Left lung (tissue), 10 donors: Measurements from ENCODE around the gene TTC39B. TPM values are rescaled to one million over a fixed set of nuclear protein-coding genes. Genes with fewer than 3 reads are reported as not detected.

Experiments used
- ATAC-seq: fragments of 200-7000 bp; cut with Tn5 transposase; one replicate; pipeline ENCODE4 v1.9.1; 2020; ENCODE audit warnings: moderate library complexity
- DNase-seq, 4 donors: peaks; one replicate each; pipeline ENCODE4 v3.0.0-alpha.2; 2013 to 2020
- H3K27ac ChIP-seq, 2 donors: fragments of 200-600 bp; sonication (generic) in 1 of 2; one replicate each; pipeline versions ENCODE4 v1.5.0 to v1.8.0; 2020 to 2021
- H3K27me3 ChIP-seq, 2 donors: fragments of 200-600 bp; sonication (generic) in 1 of 2; one replicate each; pipeline versions ENCODE4 v1.5.0 to v1.8.0; 2020 to 2021
- H3K36me3 ChIP-seq, 2 donors: fragments of 200-600 bp; sonication (generic) in 1 of 2; one replicate each; pipeline versions ENCODE4 v1.5.0 to v1.8.0; 2020 to 2021
- H3K4me1 ChIP-seq, 2 donors: fragments of 200-600 bp; one replicate each; pipeline ENCODE4 v1.8.0; 2021
- H3K4me3 ChIP-seq, 2 donors: fragments of 200-600 bp; sonication (generic) in 1 of 2; one replicate each; pipeline versions ENCODE4 v1.5.0 to v1.8.0; 2020 to 2021; ENCODE audit warnings: mild to moderate bottlenecking in 1 of 2
- H3K9me3 ChIP-seq, 2 donors: fragments of 200-600 bp; sonication (generic) in 1 of 2; one replicate each; pipeline versions ENCODE4 v1.5.0 to v1.8.0; 2020 to 2021
- intact Hi-C, 2 donors: fragments of 100-400 bp; cut with DNase I; formaldehyde crosslinking; loops; one replicate each; pipeline versions ENCODE4 v1.11.2 to v1.14.2; 2022
- polyA plus RNA-seq, 6 donors: library from polyadenylated mRNA; unstranded; fragments of 120-200 nt; gene quantifications; one replicate each; pipeline ENCODE4 v1.2.1, GENCODE V29; 2013; ENCODE audit not compliant: insufficient read length in 6 of 6
- total RNA-seq, 2 donors: library from RNA; stranded (reverse); fragmentation: NEBNext Ultra II Directional; extraction: Animal tissue kit (Norgen Biotek cat#: 25700); gene quantifications; one replicate each; pipeline ENCODE4 v1.2.1, GENCODE V29; 2021
- TF ChIP-seq, protein P1 (sequence below), 2 donors: fragments of 200-600 bp; sonication (generic) in 1 of 2; IDR thresholded peaks; one replicate each; pipeline versions ENCODE4 v1.5.0 to v1.8.0; 2021; ENCODE audit warnings: antibody characterized with exemption in 2 of 2
- donor health status: DM: no; HTN: yes; CAD: no.
- donor health status: DM: no; HTN: no; CAD: no.

TTC39B gene
- total and polyA plus RNA-seq, 8 donors = 10.7 to 23.2 (median 13.1) TPM

DNA sequence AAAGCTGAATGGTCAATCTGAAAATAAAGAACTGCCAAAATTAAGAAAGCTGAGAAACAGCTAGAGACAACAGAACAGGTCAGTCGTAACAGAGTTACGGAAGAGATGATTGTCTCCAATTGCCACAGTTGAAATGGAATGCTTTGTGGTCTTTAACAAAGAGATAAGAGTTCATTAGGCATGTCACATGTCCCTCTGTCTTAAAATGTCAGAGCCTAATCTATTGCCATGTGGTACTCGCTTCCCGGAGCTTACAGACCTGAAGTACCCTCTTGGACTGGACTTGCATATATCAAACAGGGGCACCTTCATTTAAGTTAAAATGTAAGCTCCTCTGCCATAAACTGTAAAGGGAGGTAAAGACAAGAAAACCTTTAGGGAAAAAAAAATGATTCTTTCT is 19.7 kb downstream of the TTC39B start:
- H3K27ac ChIP-seq = no peak overlapping the region
- intact Hi-C loops = no loop called here
- H3K4me1 ChIP-seq = no peaks in the 10 kb centered on the region
- TF ChIP-seq, protein P1, sequence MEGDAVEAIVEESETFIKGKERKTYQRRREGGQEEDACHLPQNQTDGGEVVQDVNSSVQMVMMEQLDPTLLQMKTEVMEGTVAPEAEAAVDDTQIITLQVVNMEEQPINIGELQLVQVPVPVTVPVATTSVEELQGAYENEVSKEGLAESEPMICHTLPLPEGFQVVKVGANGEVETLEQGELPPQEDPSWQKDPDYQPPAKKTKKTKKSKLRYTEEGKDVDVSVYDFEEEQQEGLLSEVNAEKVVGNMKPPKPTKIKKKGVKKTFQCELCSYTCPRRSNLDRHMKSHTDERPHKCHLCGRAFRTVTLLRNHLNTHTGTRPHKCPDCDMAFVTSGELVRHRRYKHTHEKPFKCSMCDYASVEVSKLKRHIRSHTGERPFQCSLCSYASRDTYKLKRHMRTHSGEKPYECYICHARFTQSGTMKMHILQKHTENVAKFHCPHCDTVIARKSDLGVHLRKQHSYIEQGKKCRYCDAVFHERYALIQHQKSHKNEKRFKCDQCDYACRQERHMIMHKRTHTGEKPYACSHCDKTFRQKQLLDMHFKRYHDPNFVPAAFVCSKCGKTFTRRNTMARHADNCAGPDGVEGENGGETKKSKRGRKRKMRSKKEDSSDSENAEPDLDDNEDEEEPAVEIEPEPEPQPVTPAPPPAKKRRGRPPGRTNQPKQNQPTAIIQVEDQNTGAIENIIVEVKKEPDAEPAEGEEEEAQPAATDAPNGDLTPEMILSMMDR (IDR thresholded peaks at IDR 0.05) = no peak
- H3K36me3 ChIP-seq = no peaks in the 10 kb centered on the region
- no peaks in the 10 kb centered on the region for H3K9me3 ChIP-seq
- DNase-seq (no peak), ATAC-seq (no peak)
- no peak overlapping the region for H3K4me3 ChIP-seq
- no peaks in the 10 kb centered on the region for H3K27me3 ChIP-seq

DNA sequence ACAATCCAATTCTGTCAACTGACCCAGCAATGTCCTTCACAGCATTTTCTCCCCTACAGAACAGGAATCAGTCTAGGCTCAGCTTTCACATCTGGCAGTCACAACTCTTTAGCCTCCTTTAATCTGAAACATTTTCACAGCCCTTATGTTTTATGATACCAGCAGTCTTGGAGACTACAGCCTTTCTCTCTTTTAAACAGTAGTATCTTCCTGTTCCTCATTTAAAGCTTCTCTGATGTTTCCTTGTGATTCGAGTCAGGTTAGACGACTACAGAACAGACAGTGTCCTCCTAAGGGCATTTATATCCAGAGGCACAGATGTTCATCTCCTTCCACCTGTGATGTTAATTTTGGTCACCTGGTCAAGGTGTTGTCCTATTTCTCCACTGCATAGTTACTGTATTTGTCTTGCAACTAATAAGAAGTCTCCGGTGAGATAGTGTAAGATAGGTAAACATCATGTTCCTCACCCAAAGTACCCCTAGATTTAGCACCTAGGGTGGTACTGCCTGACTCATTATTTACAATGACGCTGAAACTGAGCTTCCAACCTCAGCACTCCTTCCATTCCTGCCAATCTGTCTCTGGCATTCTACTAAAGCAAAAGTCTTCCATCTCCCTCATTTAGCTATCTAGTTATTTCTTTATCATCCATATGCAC is 20.7 kb downstream of the TTC39B start:
- no peaks in the 10 kb centered on the region for H3K4me1 ChIP-seq
- TF ChIP-seq, protein P1 (IDR thresholded peaks at IDR 0.05) = no peak
- no peak overlapping the region for H3K4me3 ChIP-seq
- no peak overlapping the region for H3K27ac ChIP-seq
- no peak for DNase-seq
- H3K9me3 ChIP-seq = no peaks in the 10 kb centered on the region
- no peaks in the 10 kb centered on the region for H3K27me3 ChIP-seq
- ATAC-seq = no peak
- intact Hi-C loops = no loop called here
- H3K36me3 ChIP-seq = no peaks in the 10 kb centered on the region

- intact Hi-C loops = no loop called here
- ATAC-seq (no peak), DNase-seq (no peak)
- TF ChIP-seq, protein P1 (IDR thresholded peaks at IDR 0.05) = no peak
- Histone ChIP-seq H3K4me1 (peaks cover 0 to 5% of the 10 kb centered on the region in 2 donors), H3K4me3 (no peak overlapping the region), H3K27me3 (no peaks in the 10 kb centered on the region), H3K36me3 (no peaks in the 10 kb centered on the region), H3K9me3 (no peaks in the 10 kb centered on the region), H3K27ac (no peak overlapping the region)
These were observed 24.3 kb downstream of the TTC39B start for GRCh38 chr9:15282567-15283285.

GRCh38 chr9:15280647-15281046 is 26.4 kb downstream of the TTC39B start:
- Histone ChIP-seq H3K4me1 (peaks cover 0 to 6% of the 10 kb centered on the region in 2 donors), H3K4me3 (no peak overlapping the region), H3K9me3 (no peaks in the 10 kb centered on the region), H3K36me3 (no peaks in the 10 kb centered on the region), H3K27me3 (no peaks in the 10 kb centered on the region), H3K27ac (no peak overlapping the region)
- ATAC-seq = no peak
- TF ChIP-seq, protein P1 (IDR thresholded peaks at IDR 0.05) = no peak
- no peak for DNase-seq
- intact Hi-C loops = no loop called here

DNA sequence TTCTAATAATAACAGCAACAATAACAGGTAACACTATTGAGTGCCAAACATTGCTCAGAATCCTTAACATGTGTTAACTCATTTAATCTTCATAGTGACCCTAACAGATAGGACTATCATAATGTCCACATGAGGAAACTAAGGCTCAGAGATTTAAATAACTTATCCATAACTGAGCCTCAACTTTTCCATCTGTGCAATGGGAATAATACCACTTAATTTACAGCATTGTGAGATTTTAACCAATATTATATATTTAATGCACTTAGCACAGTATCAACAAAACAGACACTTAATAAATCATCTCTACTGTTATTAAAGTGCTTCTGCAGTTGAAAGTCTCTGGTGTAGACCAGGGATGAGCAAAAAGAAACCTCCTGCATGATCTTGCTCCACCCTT is 28.2 kb downstream of the TTC39B start:
- TF ChIP-seq, protein P1 (IDR thresholded peaks at IDR 0.05) = no peak
- intact Hi-C loops = no loop called here
- Histone ChIP-seq H3K36me3 (no peaks in the 10 kb centered on the region), H3K4me1 (peaks cover 0 to 6% of the 10 kb centered on the region in 2 donors), H3K4me3 (no peak overlapping the region), H3K9me3 (no peaks in the 10 kb centered on the region), H3K27me3 (no peaks in the 10 kb centered on the region), H3K27ac (no peak overlapping the region)
- DNase-seq = no peak
- ATAC-seq = no peak
